CD4-positive, alpha-beta T cell treated with Interferon alpha-2 for 1 hour (primary cell): ENCODE results near the gene MFSD2A.
"Not testable (repeated sequence)": the region's sequence is repeated elsewhere in the genome, so short reads cannot be mapped to it uniquely, and the experiment has no call there.

Source experiments
- DNase-seq, 2 donors: peaks; one replicate each; pipeline ENCODE4 v3.0.0-alpha.2; 2020 to 2022

Gene MFSD2A

GRCh38 chr1:40007481-40008034 lies 52.6 kb downstream of the MFSD2A start:
- DNase-seq = not testable (repeated sequence)

DNA sequence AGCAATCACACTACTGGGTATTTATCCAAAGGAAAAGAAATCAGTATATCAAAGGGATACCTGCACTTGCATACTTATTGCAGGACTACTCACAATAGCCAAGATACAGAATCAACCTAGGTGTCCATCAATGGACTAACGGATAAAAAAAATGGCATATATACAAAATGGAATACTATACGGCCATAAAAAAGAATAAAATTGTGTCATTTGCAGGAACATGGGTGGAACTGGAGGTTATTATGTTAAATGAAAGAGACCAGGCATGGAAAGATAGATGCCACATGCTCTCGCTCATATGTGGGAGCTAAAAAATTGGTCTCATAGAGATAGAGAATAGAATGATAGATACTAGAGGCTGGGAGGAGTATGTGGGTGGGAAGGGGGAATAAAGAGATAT lies 56.3 kb downstream of the MFSD2A start:
- no peak for DNase-seq

DNA sequence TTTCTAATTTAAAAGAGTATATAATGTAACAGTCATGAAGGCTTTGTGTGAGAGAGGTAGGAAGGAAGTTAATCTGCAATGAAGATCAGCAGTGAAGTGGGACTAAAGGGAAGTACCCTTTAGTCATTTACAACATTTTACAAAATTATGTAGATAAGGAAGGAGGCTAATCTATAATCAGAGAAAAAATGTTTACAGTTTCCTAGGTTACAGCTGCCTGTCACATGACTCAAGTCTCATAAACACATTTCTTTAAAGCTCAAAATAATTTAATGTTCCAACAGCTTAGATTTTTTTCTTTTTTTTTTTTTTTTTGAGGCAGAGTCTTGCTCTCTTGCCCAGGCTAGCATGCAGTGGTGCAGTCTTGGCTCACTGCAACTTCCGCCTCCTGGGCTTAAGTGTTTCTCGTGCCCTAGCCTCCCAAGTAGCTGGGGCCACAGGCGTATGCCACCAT lies 59.3 kb downstream of the MFSD2A start:
- DNase-seq = peak in 1 of 2 donors; percentile 51

DNA sequence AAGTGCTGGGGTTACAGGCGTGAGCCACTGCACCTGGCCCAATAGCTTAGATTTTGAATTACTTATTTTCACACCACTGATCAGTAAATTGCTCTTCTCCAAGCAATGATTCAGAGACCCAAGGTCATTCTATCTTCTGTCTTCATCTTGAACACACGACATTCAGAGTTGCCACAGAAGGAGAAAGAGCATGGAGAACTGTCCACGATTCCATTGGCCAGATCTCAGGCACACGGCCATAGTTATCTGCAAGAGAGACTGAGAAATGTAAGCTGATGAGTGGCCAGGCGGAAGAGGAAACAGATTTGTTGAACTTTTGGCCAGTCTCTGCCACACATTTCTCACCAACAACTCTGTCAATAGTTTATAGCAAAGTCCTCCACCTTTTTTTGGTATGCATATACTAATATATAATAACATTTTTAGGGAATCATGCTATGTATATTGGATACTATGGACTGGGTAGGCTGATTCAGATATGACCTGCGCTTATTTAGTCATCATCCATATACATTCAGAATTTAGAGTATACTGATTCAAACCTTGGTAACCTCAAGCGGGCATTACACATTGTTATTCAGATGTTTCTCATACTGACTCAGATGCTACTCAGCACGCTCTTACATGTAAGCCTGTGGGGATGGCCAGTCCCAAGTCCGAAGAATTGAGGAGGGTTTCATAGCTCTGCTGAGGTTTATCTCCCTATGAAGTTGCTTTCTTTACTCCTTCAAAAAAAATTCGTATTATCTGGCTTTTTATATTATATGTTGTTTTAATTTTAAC lies 60.1 kb downstream of the MFSD2A start:
- no peak for DNase-seq

GRCh38 chr1:40017951-40018575 lies 63.1 kb downstream of the MFSD2A start:
- no peak for DNase-seq
